Measurements from ENCODE around the gene DNAJB13.

The DNAJB13 gene

GRCh38 chr11:73963861-73964260 is 13.0 kb downstream of the DNAJB13 start:
- Histone ChIP-seq H2BK15ac (replicated peaks; ENCODE audit: low read depth) (no peak overlapping the region), H3K27ac (ENCODE audit: low read depth, low read length) (no peak overlapping the region), H3K4me3 (ENCODE audit: low read length) (no peak overlapping the region), H3K4me2 (ENCODE audit: low read length) (no peak overlapping the region), H4K8ac (ENCODE audit: low read depth, low read length) (no peak overlapping the region), H2BK5ac (ENCODE audit: low read length) (no peak overlapping the region), H3K23ac (ENCODE audit: low read length) (no peak overlapping the region), H3K56ac (ENCODE audit: low read length) (no peak overlapping the region), H3K79me1 (ENCODE audit: low read length) (no peaks in the 10 kb centered on the region), H3K18ac (ENCODE audit: low read length) (no peak overlapping the region), H3K27me3 (ENCODE audit: insufficient read depth, low read length, poor library complexity) (no peaks in the 10 kb centered on the region), H3K9ac (ENCODE audit: low read length) (no peak overlapping the region), H2AK5ac (ENCODE audit: low read length) (no peak overlapping the region), H4K5ac (ENCODE audit: low read length) (no peak overlapping the region), H2BK120ac (ENCODE audit: low read depth, low read length) (no peak overlapping the region), H3K36me3 (ENCODE audit: control insufficient read depth, insufficient read depth, low read length) (peaks cover 1% of the 10 kb centered on the region), H3K4ac (ENCODE audit: low read depth, low read length) (no peak overlapping the region), H3K79me2 (ENCODE audit: control insufficient read depth, insufficient read depth, low read length) (no peaks in the 10 kb centered on the region), H3K4me1 (ENCODE audit: control insufficient read depth, low read depth, low read length) (peaks cover 1% of the 10 kb centered on the region)
- DNase-seq: no peak
- no CpG with 5 or more reads among the region's 8 CpGs for WGBS (ENCODE audit: extremely low coverage, insufficient coverage, low lambda C conversion rate)

- Histone ChIP-seq H2BK120ac (ENCODE audit: low read depth, low read length) (no peak overlapping the region), H2BK15ac (replicated peaks; ENCODE audit: low read depth) (no peak overlapping the region), H3K23ac (ENCODE audit: low read length) (no peak overlapping the region), H3K27me3 (ENCODE audit: insufficient read depth, low read length, poor library complexity) (no peaks in the 10 kb centered on the region), H3K79me2 (ENCODE audit: control insufficient read depth, insufficient read depth, low read length) (no peaks in the 10 kb centered on the region), H4K5ac (ENCODE audit: low read length) (no peak overlapping the region), H3K56ac (ENCODE audit: low read length) (no peak overlapping the region), H2BK5ac (ENCODE audit: low read length) (no peak overlapping the region), H3K36me3 (ENCODE audit: control insufficient read depth, insufficient read depth, low read length) (no peaks in the 10 kb centered on the region), H3K4me2 (ENCODE audit: low read length) (no peak overlapping the region), H3K4ac (ENCODE audit: low read depth, low read length) (no peak overlapping the region), H3K27ac (ENCODE audit: low read depth, low read length) (no peak overlapping the region), H4K8ac (ENCODE audit: low read depth, low read length) (no peak overlapping the region), H3K4me1 (ENCODE audit: control insufficient read depth, low read depth, low read length) (no peaks in the 10 kb centered on the region), H3K4me3 (ENCODE audit: low read length) (no peak overlapping the region), H3K18ac (ENCODE audit: low read length) (no peak overlapping the region), H2AK5ac (ENCODE audit: low read length) (no peak overlapping the region), H3K79me1 (ENCODE audit: low read length) (no peaks in the 10 kb centered on the region), H3K9ac (ENCODE audit: low read length) (no peak overlapping the region)
- no CpG with 5 or more reads among the region's 10 CpGs for WGBS (ENCODE audit: extremely low coverage, insufficient coverage, low lambda C conversion rate)
- no peak for DNase-seq
Measured at GRCh38 chr11:73965076-73965763, 14.4 kb downstream of the DNAJB13 start.

GRCh38 chr11:73965764-73966121 is 14.9 kb downstream of the DNAJB13 start:
- no peak for DNase-seq

GRCh38 chr11:73968356-73968966 is 17.6 kb downstream of the DNAJB13 start:
- Histone ChIP-seq H4K5ac (ENCODE audit: low read length) (no peak overlapping the region), H3K4me3 (ENCODE audit: low read length) (no peak overlapping the region), H4K8ac (ENCODE audit: low read depth, low read length) (no peak overlapping the region), H3K36me3 (ENCODE audit: control insufficient read depth, insufficient read depth, low read length) (no peaks in the 10 kb centered on the region), H3K79me2 (ENCODE audit: control insufficient read depth, insufficient read depth, low read length) (no peaks in the 10 kb centered on the region), H3K4me1 (ENCODE audit: control insufficient read depth, low read depth, low read length) (no peaks in the 10 kb centered on the region), H3K27ac (ENCODE audit: low read depth, low read length) (no peak overlapping the region), H3K56ac (ENCODE audit: low read length) (no peak overlapping the region), H3K4ac (ENCODE audit: low read depth, low read length) (no peak overlapping the region), H3K9ac (ENCODE audit: low read length) (no peak overlapping the region), H2BK120ac (ENCODE audit: low read depth, low read length) (no peak overlapping the region), H3K79me1 (ENCODE audit: low read length) (no peaks in the 10 kb centered on the region), H2BK15ac (replicated peaks; ENCODE audit: low read depth) (no peak overlapping the region), H3K18ac (ENCODE audit: low read length) (no peak overlapping the region), H2AK5ac (ENCODE audit: low read length) (no peak overlapping the region), H3K23ac (ENCODE audit: low read length) (no peak overlapping the region), H2BK5ac (ENCODE audit: low read length) (no peak overlapping the region), H3K27me3 (ENCODE audit: insufficient read depth, low read length, poor library complexity) (no peaks in the 10 kb centered on the region), H3K4me2 (ENCODE audit: low read length) (no peak overlapping the region)
- no peak for DNase-seq
- WGBS (ENCODE audit: extremely low coverage, insufficient coverage, low lambda C conversion rate): no CpG with 5 or more reads among the region's 15 CpGs

More at GRCh38 chr11:73965764-73966121, 14.9 kb downstream of the DNAJB13 start:
- Histone ChIP-seq H3K79me2 (ENCODE audit: control insufficient read depth, insufficient read depth, low read length) (no peaks in the 10 kb centered on the region), H3K4me3 (ENCODE audit: low read length) (no peak overlapping the region), H4K5ac (ENCODE audit: low read length) (no peak overlapping the region), H3K27me3 (ENCODE audit: insufficient read depth, low read length, poor library complexity) (no peaks in the 10 kb centered on the region), H3K23ac (ENCODE audit: low read length) (no peak overlapping the region), H3K79me1 (ENCODE audit: low read length) (no peaks in the 10 kb centered on the region), H2BK120ac (ENCODE audit: low read depth, low read length) (no peak overlapping the region), H3K56ac (ENCODE audit: low read length) (no peak overlapping the region), H4K8ac (ENCODE audit: low read depth, low read length) (no peak overlapping the region), H3K9ac (ENCODE audit: low read length) (no peak overlapping the region), H2AK5ac (ENCODE audit: low read length) (no peak overlapping the region), H2BK15ac (replicated peaks; ENCODE audit: low read depth) (no peak overlapping the region), H3K4ac (ENCODE audit: low read depth, low read length) (no peak overlapping the region), H3K27ac (ENCODE audit: low read depth, low read length) (no peak overlapping the region), H3K4me1 (ENCODE audit: control insufficient read depth, low read depth, low read length) (no peaks in the 10 kb centered on the region), H3K36me3 (ENCODE audit: control insufficient read depth, insufficient read depth, low read length) (no peaks in the 10 kb centered on the region), H3K18ac (ENCODE audit: low read length) (no peak overlapping the region), H3K4me2 (ENCODE audit: low read length) (no peak overlapping the region), H2BK5ac (ENCODE audit: low read length) (no peak overlapping the region)
- WGBS (ENCODE audit: extremely low coverage, insufficient coverage, low lambda C conversion rate): no CpG with 5 or more reads among the region's 2 CpGs

- Histone ChIP-seq H2AK5ac (ENCODE audit: low read length) (no peak overlapping the region), H3K79me1 (ENCODE audit: low read length) (no peaks in the 10 kb centered on the region), H3K27me3 (ENCODE audit: insufficient read depth, low read length, poor library complexity) (no peaks in the 10 kb centered on the region), H3K4me3 (ENCODE audit: low read length) (no peak overlapping the region), H3K23ac (ENCODE audit: low read length) (no peak overlapping the region), H4K5ac (ENCODE audit: low read length) (no peak overlapping the region), H3K4me1 (ENCODE audit: control insufficient read depth, low read depth, low read length) (no peaks in the 10 kb centered on the region), H3K4ac (ENCODE audit: low read depth, low read length) (no peak overlapping the region), H3K4me2 (ENCODE audit: low read length) (no peak overlapping the region), H3K18ac (ENCODE audit: low read length) (no peak overlapping the region), H2BK5ac (ENCODE audit: low read length) (no peak overlapping the region), H3K56ac (ENCODE audit: low read length) (no peak overlapping the region), H3K79me2 (ENCODE audit: control insufficient read depth, insufficient read depth, low read length) (no peaks in the 10 kb centered on the region), H2BK120ac (ENCODE audit: low read depth, low read length) (no peak overlapping the region), H3K27ac (ENCODE audit: low read depth, low read length) (no peak overlapping the region), H3K9ac (ENCODE audit: low read length) (no peak overlapping the region), H2BK15ac (replicated peaks; ENCODE audit: low read depth) (no peak overlapping the region), H3K36me3 (ENCODE audit: control insufficient read depth, insufficient read depth, low read length) (no peaks in the 10 kb centered on the region), H4K8ac (ENCODE audit: low read depth, low read length) (no peak overlapping the region)
- no CpG with 5 or more reads among the region's 2 CpGs for WGBS (ENCODE audit: extremely low coverage, insufficient coverage, low lambda C conversion rate)
- DNase-seq: no peak
Measured at GRCh38 chr11:73969091-73969490, 18.3 kb downstream of the DNAJB13 start.
